Measurements from ENCODE around the gene SPATA13. TPM values are rescaled to one million over a fixed set of nuclear protein-coding genes. Genes with fewer than 3 reads are reported as not detected.
A peak's percentile ranks its signal among the peaks of the same experiment; 100 is the strongest.

SPATA13 gene
- total and polyA plus RNA-seq, 4 donors = 10.5 to 36.7 (median 20.1) TPM

DNA sequence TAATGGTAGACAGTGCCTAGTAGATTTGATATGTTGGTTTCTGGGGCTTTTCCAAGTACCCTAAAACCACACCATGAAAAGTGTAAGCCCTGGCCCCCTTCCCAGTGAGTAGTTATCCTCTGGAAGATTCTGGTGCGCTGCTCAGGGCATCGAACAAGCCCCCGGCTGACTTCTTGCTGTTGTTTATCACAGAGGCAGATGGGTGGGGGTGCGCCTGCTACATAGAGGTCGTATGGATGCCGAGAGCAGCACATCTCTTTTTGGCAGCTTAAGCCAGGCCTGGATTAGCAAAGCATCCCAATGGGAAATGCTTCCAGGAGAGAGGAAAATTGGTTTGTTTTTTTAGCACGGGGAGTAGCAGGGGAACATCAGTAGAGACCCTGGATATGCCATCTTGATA, 26.3 kb upstream of the SPATA13 start:
- H3K4me1 ChIP-seq (ENCODE audit: control insufficient read depth in 5 of 5, insufficient read depth in 5 of 5, low read length in 5 of 5) = peaks cover 0 to 3% (median 1%) of the 10 kb centered on the region in 5 donors
- peak; percentile 22 to 47 (median 35) for DNase-seq
- TF ChIP-seq CTCF (IDR thresholded peaks at IDR 0.05; ENCODE audit: control extremely low read depth, extremely low read depth) = no peak
- 77 to 81% methylated on average over 7 of the region's 7 CpGs for WGBS, 2 donors
- no peak overlapping the region for H3K4me3 ChIP-seq
- H3K27ac ChIP-seq (ENCODE audit: low read depth in 1 of 2, low read length in 1 of 2) = no peak overlapping the region
- H3K27me3 ChIP-seq (ENCODE audit: control insufficient read depth in 3 of 3, insufficient read depth in 3 of 3, low read length in 2 of 3) = no peaks in the 10 kb centered on the region
- ATAC-seq (ENCODE audit: insufficient read depth, low FRiP score) = no peak
- H3K9ac ChIP-seq (ENCODE audit: insufficient read depth in 1 of 2, low read length in 2 of 2) = no peak overlapping the region
- no peaks in the 10 kb centered on the region for H3K36me3 ChIP-seq (ENCODE audit: control insufficient read depth in 4 of 4, insufficient read depth in 4 of 4, low read length in 4 of 4)
- H3K9me3 ChIP-seq (ENCODE audit: control insufficient read depth in 4 of 4, insufficient read depth in 3 of 4, low read length in 3 of 4) = peaks cover 0 to 9% (median 3%) of the 10 kb centered on the region in 4 donors

DNA sequence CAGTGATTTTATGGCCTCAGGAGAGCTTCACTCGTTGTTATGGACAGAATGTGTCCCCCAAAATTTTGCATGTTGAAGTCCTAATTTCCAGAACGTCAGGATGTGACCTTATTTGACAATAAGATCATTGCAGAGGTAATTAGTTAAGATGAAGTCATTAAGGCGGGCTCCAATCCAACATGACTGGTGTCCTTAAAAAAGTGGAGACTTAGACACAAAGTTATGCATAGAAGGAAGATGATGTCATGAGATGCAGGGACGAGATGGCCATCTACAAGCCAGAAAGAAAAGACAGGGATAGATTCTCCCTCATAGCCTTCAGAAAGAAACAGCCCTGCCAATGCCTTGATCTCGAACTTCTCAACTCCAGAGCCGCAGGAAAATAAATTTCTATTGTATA, 25.8 kb upstream of the SPATA13 start:
- Histone ChIP-seq H3K9me3 (ENCODE audit: control insufficient read depth in 4 of 4, insufficient read depth in 3 of 4, low read length in 3 of 4) (peaks cover 0 to 9% (median 3%) of the 10 kb centered on the region in 4 donors), H3K9ac (ENCODE audit: insufficient read depth in 1 of 2, low read length in 2 of 2) (no peak overlapping the region), H3K36me3 (ENCODE audit: control insufficient read depth in 4 of 4, insufficient read depth in 4 of 4, low read length in 4 of 4) (no peaks in the 10 kb centered on the region), H3K4me1 (ENCODE audit: control insufficient read depth in 5 of 5, insufficient read depth in 5 of 5, low read length in 5 of 5) (peaks cover 0 to 3% (median 1%) of the 10 kb centered on the region in 5 donors), H3K27ac (ENCODE audit: low read depth in 1 of 2, low read length in 1 of 2) (no peak overlapping the region), H3K27me3 (ENCODE audit: control insufficient read depth in 3 of 3, insufficient read depth in 3 of 3, low read length in 2 of 3) (no peaks in the 10 kb centered on the region), H3K4me3 (no peak overlapping the region)
- no peak for DNase-seq
- no peak for ATAC-seq (ENCODE audit: insufficient read depth, low FRiP score)
- 88 to 93% methylated on average over 6 of the region's 6 CpGs for WGBS, 2 donors
- TF ChIP-seq CTCF (IDR thresholded peaks at IDR 0.05; ENCODE audit: control extremely low read depth, extremely low read depth) = no peak

GRCh38 chr13:24135674-24136300, 24.7 kb upstream of the SPATA13 start:
- WGBS, 2 donors = 86 to 93% methylated on average over 3 to 5 of the region's 5 CpGs
- Histone ChIP-seq H3K4me3 (no peak overlapping the region), H3K36me3 (ENCODE audit: control insufficient read depth in 4 of 4, insufficient read depth in 4 of 4, low read length in 4 of 4) (no peaks in the 10 kb centered on the region), H3K4me1 (ENCODE audit: control insufficient read depth in 5 of 5, insufficient read depth in 5 of 5, low read length in 5 of 5) (peaks cover 0 to 3% (median 0%) of the 10 kb centered on the region in 5 donors), H3K27ac (ENCODE audit: low read depth in 1 of 2, low read length in 1 of 2) (no peak overlapping the region), H3K9me3 (ENCODE audit: control insufficient read depth in 4 of 4, insufficient read depth in 3 of 4, low read length in 3 of 4) (peaks cover 0 to 9% (median 2%) of the 10 kb centered on the region in 4 donors), H3K27me3 (ENCODE audit: control insufficient read depth in 3 of 3, insufficient read depth in 3 of 3, low read length in 2 of 3) (no peaks in the 10 kb centered on the region), H3K9ac (ENCODE audit: insufficient read depth in 1 of 2, low read length in 2 of 2) (no peak overlapping the region)
- ATAC-seq (ENCODE audit: insufficient read depth, low FRiP score) = no peak
- no peak for DNase-seq
- TF ChIP-seq CTCF (IDR thresholded peaks at IDR 0.05; ENCODE audit: control extremely low read depth, extremely low read depth) = no peak

DNA sequence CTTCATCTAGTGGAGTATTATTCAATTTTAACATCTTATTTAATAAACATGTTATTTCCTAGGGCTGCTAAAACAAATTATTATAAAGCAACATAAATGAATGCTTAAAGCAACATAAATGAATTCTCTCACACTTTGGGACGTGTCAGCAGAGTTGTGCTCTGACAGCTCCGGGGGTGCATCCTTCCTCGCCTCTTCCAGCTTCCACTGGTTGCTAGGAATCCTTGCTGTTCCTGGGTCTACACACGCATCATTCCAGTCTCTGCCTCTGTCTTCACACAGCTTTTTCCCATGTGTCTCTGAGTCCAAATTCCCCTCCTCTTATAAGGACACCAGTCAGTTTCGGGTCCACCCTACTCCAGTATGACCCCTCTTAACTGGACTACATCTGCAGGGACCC, 21.6 kb upstream of the SPATA13 start:
- H3K4me3 ChIP-seq = no peak overlapping the region
- ATAC-seq (ENCODE audit: insufficient read depth, low FRiP score) = no peak

More for the DNA sequence above, 21.6 kb upstream of the SPATA13 start:
- Histone ChIP-seq H3K9ac (ENCODE audit: insufficient read depth in 1 of 2, low read length in 2 of 2) (no peak overlapping the region), H3K27me3 (ENCODE audit: control insufficient read depth in 3 of 3, insufficient read depth in 3 of 3, low read length in 2 of 3) (no peaks in the 10 kb centered on the region), H3K9me3 (ENCODE audit: control insufficient read depth in 4 of 4, insufficient read depth in 3 of 4, low read length in 3 of 4) (no peaks in the 10 kb centered on the region), H3K27ac (ENCODE audit: low read depth in 1 of 2, low read length in 1 of 2) (no peak overlapping the region), H3K4me1 (ENCODE audit: control insufficient read depth in 5 of 5, insufficient read depth in 5 of 5, low read length in 5 of 5) (peaks cover 0 to 3% (median 0%) of the 10 kb centered on the region in 5 donors), H3K36me3 (ENCODE audit: control insufficient read depth in 4 of 4, insufficient read depth in 4 of 4, low read length in 4 of 4) (no peaks in the 10 kb centered on the region)
- TF ChIP-seq CTCF (IDR thresholded peaks at IDR 0.05; ENCODE audit: control extremely low read depth, extremely low read depth) = no peak
- no peak for DNase-seq
- WGBS, 2 donors = 92 to 94% methylated on average over 5 of the region's 5 CpGs
